GM13977 (cell line): ENCODE results near the gene PPARGC1A.

ENCODE experiments used
- DNase-seq: peaks from one replicate; pipeline ENCODE4 v3.0.0; 2012; ENCODE audit warnings: low spot score
- CTCF ChIP-seq: IDR thresholded peaks from 2 replicates; pipeline ENCODE4 v1.5.1; 2012; ENCODE audit warnings: mild to moderate bottlenecking, control low read depth; ENCODE audit not compliant: insufficient read depth; ENCODE audit errors: extremely low read depth, missing control alignments
- in situ Hi-C: fragments of 300-500 bp; cut with MboI; formaldehyde crosslinking; loops from one replicate; pipeline ENCODE4 v1.12.0; 2022; ENCODE audit warnings: low sequenced_read_pairs, low pct_unique_long_range_greater_than_20kb, mixed read lengths, inconsistent platforms; ENCODE audit not compliant: unreplicated experiment

PPARGC1A gene

GRCh38 chr4:23779839-23780238 lies 110.0 kb downstream of the PPARGC1A start:
- in situ Hi-C loops = no loop called here
- no peak for DNase-seq

GRCh38 chr4:23779422-23779821 lies 110.4 kb downstream of the PPARGC1A start:
- TF ChIP-seq CTCF = no peak
- in situ Hi-C loops = no loop called here
- DNase-seq = no peak

More at GRCh38 chr4:23779839-23780238, 110.0 kb downstream of the PPARGC1A start:
- no peak for TF ChIP-seq CTCF

GRCh38 chr4:23775694-23776093 lies 114.2 kb downstream of the PPARGC1A start:
- in situ Hi-C loops = no loop called here
- no peak for TF ChIP-seq CTCF
- no peak for DNase-seq

GRCh38 chr4:23774909-23775308 lies 114.9 kb downstream of the PPARGC1A start:
- TF ChIP-seq CTCF = no peak
- in situ Hi-C loops = no loop called here
- no peak for DNase-seq

- TF ChIP-seq CTCF = no peak
- no peak for DNase-seq
- in situ Hi-C loops = no loop called here
Observed at GRCh38 chr4:23773884-23774636, 115.8 kb downstream of the PPARGC1A start.

- DNase-seq = no peak
- TF ChIP-seq CTCF = no peak
- in situ Hi-C loops = no loop called here
Observed at GRCh38 chr4:23770011-23770410, 119.8 kb downstream of the PPARGC1A start.
